NOMO-1 treated with DMSO at 0.1 percent for 48 hours (cell line): ENCODE data around the gene CDK19.

Experiments
- DNase-seq: peaks from one replicate; lab custom pipeline; 2025; ENCODE audit not compliant: unreplicated experiment; lab: John Stamatoyannopoulos, UW

The CDK19 gene

DNA sequence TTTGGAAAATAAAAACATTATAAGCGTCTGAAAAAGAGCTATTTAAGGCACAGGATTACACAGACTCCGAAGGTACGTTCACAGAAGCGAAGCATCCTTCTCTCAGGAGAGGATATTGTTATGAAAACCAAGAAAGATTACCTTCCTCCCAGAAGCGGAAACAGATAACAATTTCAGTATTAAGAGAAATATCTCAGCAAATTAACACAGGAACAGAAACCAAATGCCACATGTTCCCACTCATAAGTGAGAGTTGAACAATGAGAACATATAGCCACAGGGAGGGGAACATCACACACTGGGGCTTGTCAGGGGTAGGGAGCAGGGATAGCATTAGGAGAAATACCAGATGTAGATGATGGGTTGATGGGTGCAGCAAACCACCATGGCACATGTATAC lies 109.7 kb downstream of the CDK19 start:
- no peak for DNase-seq

DNA sequence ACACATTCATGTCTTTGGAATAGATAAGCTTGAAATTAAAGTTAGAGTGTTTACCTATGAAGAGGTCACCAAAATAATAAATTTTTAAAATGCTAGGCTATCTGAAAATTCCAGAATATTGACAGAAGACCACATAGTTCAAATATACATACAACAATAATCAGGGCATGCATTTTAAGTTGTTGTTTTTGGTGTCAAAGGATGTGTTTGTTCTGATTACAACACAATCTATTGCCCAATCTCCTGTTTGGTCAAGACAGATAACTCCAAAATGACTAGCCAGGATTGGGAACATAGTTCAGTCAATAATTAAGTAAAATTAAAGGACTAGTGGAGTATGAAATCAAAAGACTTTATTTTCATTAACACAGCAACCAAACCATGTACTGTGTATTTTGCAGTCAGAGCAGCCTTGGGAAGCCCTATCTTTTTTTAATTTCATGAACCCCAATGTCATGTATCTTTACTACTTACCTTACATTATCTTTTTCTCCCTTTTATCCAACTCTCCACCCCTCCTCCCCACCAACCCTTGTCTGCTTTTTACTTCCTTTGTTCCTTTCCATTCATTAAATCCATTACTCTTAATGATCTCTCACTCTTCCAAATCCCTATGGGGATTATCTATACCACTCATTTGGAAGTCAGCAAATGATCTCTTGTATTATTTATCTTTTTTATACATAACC lies 111.2 kb downstream of the CDK19 start:
- no peak for DNase-seq

DNA sequence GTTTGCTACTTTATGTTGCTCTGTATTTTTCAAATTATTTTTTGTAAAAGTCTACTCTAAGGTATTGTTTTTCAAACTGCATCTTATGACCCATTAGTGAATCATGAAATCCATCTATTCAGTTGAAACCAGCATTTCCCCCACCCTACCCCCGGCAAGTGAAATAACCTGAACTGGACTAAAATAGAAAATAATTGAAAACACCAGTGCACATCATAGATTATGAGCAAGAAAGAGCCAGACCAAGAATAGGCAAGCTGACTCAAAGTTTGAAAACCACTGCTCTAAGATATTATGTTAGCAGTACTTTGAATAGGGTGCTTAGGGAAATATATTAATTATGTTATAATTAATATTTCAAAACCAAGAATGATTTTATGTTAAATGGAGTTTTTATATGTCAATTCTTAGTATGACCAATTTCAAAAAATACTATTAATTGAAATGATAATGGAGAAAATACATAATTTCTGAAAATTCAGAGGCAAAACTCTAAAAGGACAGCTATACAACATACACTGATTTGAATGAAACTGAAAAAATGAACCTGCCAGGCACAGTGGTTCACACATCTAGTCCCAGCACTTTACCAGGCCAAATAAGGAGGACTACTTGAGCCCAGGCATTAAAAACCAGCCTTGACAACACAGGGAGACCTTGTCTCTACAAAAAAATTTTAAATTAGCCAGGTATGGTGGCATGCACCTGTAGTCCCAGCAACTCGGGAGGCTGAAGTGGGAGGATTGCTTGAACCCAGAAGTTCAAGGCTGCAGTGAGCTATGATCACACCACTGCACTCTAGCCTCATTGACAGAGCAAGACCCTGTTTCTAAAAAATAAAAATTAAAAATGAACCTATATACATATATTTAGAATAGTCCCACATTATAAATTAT lies 112.0 kb downstream of the CDK19 start:
- DNase-seq, result no peak

DNA sequence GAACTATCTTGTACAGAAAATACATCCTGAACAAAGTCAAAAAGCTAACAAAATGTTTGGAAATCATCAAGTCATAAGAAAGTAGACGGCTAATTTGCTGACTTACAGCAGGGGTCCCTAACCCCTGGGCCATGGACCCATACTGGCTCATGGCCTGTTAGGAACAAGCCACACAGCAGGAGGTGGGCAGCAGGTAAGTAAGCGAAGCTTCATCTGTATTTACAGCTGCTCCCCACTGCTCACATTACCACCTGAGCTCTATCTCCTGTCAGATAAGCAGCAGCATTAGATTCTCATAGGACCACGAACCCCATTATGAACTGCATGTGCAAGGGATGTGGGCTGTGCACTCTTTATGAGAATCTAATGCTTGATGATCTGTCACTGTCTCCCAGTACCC lies 115.5 kb downstream of the CDK19 start:
- no peak for DNase-seq

DNA sequence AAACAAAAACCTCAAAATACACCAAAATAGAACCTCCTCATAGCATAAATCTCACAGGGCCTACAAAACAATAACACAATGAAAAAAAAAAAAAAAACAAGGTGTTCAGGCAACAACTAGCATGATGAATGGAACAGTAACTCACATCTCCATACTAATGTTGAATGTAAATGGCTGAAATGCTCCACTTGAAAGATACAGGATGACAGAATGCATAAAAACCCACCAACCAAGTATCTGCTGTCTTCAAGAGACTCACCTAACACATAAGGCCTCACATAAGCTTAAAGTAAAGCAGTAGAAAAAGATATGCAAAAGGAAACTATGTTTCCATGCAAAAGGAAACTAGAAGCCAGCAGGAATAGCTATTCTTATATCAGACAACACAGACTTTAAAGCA lies 121.3 kb downstream of the CDK19 start:
- no peak for DNase-seq

DNA sequence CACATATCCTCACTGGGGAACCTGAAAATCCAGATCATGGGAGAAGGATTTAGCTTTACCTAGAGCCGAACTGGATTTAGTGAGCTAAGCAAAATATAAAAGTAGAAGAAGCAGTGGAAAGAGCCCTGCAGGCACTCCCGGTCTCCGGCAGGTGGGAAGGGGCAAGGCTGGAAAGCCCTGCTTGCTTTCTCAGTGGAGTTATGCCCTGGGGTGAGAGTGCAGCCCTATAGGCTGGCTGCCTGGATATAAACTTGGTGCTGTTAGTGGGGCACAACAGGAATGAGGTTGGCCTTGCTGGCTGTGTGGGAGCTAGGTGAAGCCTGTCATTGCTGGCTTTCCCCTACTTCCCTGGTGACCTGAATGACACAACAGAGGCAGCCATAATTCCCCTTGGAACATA lies 122.0 kb downstream of the CDK19 start:
- DNase-seq, result no peak

DNA sequence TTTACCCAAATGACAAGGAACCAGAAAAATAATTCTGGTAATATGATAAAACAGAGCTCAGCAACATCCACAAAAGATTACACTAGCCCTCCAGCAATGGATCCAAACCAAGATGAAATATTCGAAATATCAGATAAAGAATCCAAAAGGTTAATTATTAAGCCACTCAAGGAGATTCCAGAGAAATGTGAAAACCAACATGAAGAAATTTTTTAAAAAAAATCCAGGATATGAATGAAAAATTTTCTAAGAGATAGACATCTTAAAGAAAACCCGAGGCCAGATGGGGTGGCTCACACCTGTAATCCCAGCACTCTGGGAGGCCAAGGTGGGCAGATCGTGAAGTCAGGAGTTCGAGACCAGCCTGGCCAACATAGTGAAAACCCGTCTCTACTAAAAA lies 124.4 kb downstream of the CDK19 start:
- DNase-seq, result no peak

DNA sequence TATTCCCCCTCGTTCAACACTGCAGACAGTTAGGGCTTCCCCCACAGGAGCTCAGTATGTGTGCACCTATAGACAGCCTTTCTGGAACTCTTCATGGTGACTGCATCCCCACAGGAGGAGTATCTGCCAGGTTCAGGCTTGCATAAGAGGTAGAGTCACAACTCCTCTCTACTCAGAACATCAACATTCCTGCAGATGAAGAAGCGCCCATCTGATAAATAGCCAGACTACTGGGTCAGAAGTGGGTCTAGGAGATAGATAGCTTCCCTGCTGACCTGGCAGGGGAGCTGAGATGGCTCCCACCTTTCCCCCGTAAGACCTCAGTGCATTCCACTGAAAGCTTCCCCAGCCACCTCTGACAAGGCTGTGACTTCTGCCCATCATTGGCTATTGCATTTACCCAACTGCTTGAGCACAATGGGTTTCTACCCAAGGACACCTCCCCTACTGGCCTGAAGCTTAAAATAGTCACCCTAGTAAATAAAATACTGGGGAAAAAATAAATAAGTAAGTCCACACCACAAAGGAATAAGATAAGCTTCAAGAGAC lies 125.1 kb downstream of the CDK19 start:
- no peak for DNase-seq

DNA sequence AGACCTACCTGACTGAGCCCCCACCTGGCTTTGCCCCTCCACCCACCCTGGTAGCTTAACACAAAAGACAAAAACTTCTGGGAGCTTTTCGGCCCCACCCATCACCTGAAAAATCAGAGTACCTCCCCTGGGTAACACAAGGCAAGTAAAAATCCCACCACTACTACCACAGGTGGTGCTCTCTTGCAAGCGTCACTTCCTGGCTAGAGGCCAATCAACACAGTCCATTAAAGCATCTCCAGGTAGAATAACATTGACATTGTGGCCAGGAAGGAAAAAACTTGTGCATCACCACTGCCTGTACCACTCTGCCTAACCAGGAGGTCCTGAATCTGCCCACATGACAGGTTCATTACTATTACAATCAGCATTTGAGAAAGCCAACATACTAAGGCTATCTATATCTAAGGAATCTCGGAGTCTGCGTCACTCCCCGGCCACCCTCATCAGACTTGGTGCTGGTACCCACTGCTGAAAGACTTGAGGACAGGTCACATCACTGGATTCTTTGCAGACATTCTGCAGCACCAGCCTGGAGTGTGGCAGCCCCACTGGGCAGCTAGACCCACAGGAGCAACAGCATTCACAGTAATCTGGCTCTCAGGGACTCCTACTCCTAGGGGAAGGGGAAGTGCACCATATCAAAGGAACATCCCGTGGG lies 125.9 kb downstream of the CDK19 start:
- DNase-seq, result no peak

DNA sequence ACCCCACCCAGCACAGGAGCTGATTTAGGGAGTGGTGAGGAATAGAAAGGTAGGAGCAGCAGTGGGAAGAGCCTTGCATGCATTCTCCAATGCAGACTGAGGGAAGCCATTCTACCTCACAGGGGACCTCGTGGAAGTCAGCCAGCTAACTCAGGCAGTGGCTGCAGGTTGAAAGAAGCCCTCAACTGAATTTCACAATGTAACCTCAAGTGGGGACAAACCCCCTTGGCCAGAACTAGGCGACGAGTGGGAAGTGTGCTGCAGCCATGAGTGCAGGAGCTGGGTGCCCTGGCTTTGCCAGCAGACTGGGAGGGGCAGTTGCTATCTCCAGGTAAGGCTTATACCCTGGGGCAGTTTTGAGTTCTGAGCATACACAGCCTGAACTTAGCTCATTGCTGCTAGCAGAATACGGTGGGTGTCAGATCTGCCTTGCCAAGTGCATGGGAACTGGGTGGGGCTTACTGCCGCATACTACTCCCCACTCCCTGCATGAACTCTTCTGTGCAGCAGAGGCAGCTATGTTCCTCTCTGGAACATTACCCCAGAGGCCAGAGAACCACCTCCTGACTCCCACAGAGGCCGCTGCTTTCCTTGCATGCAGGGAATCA lies 126.5 kb downstream of the CDK19 start:
- DNase-seq, result no peak

DNA sequence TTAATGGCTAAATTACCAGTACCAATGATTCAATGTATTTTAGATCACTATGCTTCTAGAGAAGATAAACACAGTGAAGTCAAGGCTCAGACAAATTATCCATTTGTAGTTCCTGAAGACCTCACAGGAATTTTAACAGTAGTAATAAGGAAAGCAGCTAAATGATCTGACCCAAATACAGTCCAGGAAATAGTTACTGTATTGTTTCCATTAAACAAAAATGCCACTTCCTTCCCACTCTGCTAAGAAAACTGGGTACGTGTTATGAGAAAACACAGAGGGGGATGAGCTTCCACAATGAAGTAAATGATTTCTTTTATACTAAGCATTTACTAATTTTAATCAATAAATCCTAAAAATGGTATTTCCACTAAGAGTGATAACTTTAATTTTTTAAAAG lies 127.9 kb downstream of the CDK19 start:
- DNase-seq, result no peak

DNA sequence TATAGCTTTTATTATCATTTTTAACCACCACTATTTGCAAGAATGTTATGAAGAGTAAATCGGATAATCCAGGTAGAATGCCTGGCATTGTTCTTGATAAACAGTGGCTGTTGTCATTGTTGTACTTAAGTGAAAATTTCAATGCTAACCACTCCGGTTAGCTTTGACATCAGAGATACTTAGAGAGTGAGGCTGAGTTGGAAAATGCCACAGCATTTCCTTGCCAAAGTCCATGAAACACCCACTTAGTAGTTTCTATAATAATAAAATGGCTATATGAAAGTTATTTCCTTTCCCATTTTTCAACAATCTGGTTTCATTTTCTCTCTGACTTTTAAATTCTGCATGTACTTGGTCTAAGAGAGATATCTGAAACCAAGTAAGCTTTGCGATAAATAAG lies 132.0 kb downstream of the CDK19 start:
- no peak for DNase-seq

DNA sequence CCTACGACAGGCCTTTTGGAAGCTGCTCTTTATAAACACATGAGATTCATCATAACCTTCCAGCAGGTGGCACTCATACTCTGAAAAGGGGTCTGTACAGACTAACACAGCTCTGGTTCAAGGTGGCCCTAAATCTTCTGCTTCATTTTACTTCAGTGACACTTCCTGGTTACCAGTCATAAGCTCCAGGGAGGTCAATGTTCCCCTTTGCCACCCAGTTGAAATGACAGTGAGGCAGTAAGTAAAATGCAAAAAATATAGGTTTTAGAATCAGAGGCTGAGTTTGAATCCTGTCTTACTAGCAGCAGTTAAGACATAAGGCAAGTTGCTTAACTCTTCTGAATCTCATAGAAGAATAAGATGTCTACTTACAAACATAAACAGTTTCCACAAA lies 132.8 kb downstream of the CDK19 start:
- peak; percentile 95 for DNase-seq

DNA sequence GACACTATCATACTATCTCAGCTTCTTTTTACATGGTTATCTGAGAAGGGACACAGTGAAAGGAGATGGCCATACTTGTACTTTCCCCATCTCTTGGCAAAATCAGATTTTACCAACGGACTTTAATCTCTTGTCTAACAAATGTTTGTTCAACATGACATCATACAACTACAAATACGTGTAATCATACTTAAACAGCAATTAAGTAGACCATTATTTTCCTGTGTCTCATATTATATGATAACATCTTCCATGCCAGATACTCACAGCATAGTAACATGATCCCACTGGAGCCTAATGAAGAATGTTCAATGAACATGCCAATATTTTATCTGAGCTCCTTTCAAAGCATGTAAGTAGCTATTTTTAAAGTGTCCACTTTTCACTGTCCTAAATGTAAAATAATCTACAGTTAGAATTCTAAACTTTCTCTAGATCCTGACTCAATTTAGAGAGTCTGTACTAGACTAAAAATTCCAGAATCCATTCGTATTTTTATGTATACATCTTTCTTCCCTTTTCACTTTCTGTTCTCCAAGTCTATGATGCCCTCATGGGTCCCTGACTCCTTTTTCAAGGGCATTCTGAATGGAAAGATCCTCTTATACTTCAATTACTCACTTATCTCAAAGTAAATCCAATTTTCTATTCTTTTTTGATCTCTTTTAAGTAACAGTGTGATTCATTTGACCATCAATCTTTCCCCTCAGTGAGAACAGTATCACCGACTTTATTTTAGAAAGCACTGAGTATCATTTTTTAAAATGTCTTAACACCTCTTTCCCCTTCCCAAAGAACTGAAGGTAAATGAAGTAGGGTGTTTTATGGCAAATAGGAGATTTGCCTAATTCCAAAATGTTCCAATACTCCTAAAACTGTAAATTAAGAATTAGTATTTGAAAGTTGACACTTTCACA lies 133.5 kb downstream of the CDK19 start:
- no peak for DNase-seq

DNA sequence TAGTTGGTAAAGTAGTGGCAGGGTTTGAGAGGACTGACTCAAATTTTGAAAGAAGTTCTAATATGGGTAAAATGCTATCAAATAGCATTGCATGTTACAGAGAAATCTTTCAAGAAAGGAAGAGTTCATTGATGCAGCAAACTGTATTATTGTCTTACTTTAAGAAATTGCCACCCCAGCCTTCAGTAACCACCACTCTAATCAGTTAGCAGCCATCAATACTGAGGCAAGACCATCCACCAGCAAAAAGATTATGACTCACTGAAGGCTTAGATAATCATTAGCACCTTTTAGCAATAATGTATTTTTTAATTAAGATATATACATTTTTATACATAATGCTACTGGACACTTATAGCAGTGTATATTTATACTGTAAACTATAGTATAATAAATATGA lies 138.9 kb downstream of the CDK19 start:
- no peak for DNase-seq

DNA sequence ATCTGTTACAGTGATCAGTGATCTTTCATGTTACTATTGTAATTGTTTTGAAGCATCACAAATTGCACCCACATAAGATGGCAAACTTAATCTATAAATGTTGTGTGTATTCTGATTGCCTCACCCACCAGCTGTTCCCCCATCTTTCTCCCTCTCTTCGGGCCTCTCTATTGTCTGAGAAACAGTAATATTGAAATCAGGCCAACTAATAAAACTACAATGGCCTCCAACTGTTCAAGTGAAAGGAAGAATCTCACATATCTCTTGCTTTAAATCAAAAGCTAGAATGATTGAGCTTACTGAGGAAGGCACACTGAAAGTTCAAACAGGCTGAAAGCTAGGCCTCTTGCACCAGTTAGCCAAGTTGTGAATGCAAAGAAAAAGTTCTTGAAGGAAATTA lies 141.2 kb downstream of the CDK19 start:
- no peak for DNase-seq

DNA sequence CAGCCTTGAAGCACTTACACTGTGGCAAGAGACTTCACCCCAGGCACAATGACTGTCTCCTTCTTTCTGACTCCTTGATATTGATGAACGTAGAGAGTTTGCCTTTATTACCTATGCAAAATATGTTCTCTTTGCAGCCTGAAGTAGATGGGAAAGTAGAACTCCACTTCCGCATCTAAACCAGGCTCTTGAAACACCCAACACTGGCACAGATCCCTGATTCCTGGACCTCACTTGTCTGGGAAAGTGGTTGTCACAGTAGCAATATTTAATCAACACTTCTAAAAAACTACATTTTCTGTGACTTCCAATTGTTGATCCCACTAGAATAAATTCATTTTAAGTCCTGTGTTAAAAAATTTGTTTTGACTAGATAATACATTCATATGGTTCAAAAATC lies 143.1 kb downstream of the CDK19 start:
- DNase-seq, result no peak

DNA sequence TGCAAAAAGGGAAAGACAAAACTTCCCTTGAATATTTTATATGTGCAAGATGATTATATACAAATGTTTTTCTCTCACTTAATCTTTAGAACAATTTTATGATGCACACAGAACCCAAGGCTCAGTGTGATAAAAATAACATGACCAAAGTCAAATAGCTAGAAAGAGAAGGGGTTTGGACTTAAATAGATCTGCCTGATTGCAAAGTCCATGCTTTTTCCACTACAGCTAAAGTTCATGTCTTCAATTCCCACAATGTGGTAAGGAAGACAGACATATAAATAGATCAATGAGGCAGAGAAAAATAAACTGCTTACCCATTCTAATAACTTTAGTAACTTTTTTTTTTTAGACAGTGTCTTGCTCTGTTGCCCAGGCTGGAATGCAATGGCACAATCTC lies 143.8 kb downstream of the CDK19 start:
- DNase-seq, result no peak

DNA sequence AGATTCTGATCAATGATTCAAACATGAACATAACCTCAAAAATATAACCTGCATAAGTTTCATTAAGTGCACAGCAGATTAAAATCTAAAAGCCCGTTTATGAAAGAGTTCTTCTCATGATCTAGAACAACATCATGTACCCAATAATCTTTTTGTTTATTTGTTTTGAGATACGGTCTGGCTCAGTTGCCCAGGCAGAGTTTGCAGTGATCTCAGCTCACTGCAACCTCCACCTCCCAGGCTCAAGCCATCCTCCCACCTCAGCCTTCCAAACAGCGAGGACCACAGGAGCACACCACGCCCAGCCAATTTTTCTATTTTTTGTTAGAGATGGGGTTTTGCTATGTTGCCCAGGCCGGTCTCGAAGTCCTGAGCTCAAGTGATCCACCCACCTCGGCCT lies 149.7 kb downstream of the CDK19 start:
- DNase-seq, result no peak

DNA sequence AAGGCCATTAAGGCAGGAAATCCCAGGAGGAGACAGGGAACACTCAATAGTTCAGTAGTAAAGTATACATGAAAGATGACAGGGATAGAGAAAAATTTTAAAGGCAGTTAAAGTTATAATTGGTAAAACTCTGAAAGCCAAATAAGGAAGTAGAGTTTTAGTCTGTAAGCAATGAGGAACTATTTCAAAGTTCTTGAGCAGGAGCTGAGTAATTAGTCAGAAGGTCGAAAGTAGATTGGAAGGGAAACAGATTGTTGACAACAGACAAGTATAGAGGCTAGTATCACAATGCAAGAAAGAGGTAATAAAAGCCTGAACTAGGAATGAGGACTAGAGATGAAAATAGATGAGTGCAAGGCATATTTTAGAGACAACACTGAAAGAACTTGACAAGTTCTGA lies 150.3 kb downstream of the CDK19 start:
- peak; percentile 97 for DNase-seq
